Upper lobe of left lung (tissue), 4 donors: ENCODE results near the gene CABLES2.

Experiments used
- CTCF ChIP-seq, 6 experiments: fragments of 450-650 bp in 4 of 6; fragments of 200-600 bp in 2 of 6; sonication (generic) in 2 of 6; IDR thresholded peaks; one replicate each; pipeline ENCODE4 v1.5.1; 2016 to 2019; ENCODE audit warnings: antibody characterized with exemption in 6 of 6
- POLR2A ChIP-seq, 4 donors: fragments of 450-650 bp; IDR thresholded peaks; one replicate each; pipeline ENCODE4 v1.5.1; 2016 to 2017; ENCODE audit warnings: antibody characterized with exemption in 4 of 4, mild to moderate bottlenecking in 2 of 4

DNA sequence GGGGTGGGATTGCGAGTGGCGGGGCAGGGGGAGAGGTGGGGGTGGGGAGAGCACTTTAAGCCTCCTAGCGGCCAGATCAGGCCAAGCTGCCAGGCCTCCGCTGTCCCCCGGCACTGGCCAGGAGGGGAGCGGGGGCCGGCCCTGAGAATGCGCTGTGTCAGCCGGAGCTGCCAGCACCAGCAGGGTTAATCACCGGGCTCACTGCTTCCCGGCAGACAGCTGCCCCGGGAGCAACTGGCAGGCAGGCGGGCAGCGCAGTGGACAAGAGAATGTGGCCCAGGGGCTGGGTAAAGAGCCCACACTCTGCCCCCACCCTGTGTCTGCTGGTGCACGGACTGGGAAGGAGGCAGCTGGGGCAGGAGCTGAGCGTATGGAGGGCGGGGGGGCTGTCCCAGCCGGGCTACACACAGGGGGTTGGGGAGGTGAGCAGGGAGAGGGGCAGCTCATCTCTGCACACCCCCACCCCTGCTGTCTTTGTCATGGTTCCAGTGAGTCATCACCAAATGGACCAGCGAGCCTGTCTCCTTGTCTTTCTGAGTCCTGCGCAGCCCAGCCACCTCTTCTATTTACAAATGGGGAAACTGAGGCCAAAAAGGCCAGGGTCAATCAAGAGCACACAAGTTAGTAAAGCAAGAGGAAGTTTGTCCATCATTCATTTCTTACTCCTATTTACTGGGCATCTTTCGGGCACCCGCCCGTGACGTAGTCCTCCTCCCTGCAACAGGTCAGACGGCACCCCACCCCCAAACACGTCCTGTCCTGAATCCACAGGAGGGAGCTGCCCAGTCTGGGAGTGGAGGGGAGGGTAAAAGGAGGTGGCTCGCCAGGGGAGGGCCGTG lies 37.9 kb downstream of the CABLES2 start:
- peak in 4 of 6 experiments; percentile 26 to 59 (median 40) for TF ChIP-seq CTCF (IDR thresholded peaks at IDR 0.05)
- TF ChIP-seq POLR2A (IDR thresholded peaks at IDR 0.05) = no peak
